HepG2 (cell line): ENCODE data around the gene TAAR1. TPM values are rescaled to one million over a fixed set of nuclear protein-coding genes. Genes with fewer than 3 reads are reported as not detected.

ENCODE experiments used
- ATAC-seq: fragments of 200-7000 bp; cut with Tn5 transposase; 3 replicates; pipeline ENCODE4 v1.9.1; 2020; ENCODE audit warnings: mild to moderate bottlenecking, moderate library complexity
- BruUV-seq: library from RNA; stranded (reverse); fragments of 400-500 nt; replicated peaks from 2 replicates; lab custom pipeline; 2021; lab: Mats Ljungman, UMichigan
- CTCF ChIA-PET: fragments of 300-600 bp; formaldehyde crosslinking; extraction: SDS; loops from one replicate; lab custom pipeline; 2021; ENCODE audit warnings: low total read pairs, inconsistent platforms, low intra/inter-chr PET ratio; lab: Yijun Ruan, JAX
- POLR2A ChIA-PET: fragments of 350-600 bp; sonication (Branson Sonifier 250); formaldehyde crosslinking; loops from one replicate; lab custom pipeline; 2020; ENCODE audit warnings: antibody characterized with exemption, inconsistent platforms; lab: Yijun Ruan, JAX
- DNase-seq: peaks from one replicate; pipeline ENCODE4 v3.0.0-alpha.2; 2015; ENCODE audit warnings: low spot score
- FAIRE-seq: peaks from 3 replicates; lab custom pipeline; 2011; peaks lifted over from hg19 to GRCh38; lab: Jason Lieb, UNC
- H2AFZ ChIP-seq: one replicate; pipeline ENCODE4 v1.6.1; 2011; ENCODE audit warnings: low read length, inconsistent platforms
- H3K27ac ChIP-seq: fragments of 300-600 bp; 3 replicates; pipeline ENCODE4 v1.8.0; 2011; ENCODE audit warnings: mixed run types, mild to moderate bottlenecking, mixed read lengths, low read length, inconsistent platforms; ENCODE audit not compliant: insufficient read depth; ENCODE audit errors: extremely low read length
- H3K27me3 ChIP-seq, 2 experiments: fragments of 200-600 bp in 1 of 2; 2 replicates in 1 of 2; 3 replicates in 1 of 2; pipeline versions ENCODE4 v1.6.0 to v1.8.0; 2011; ENCODE audit warnings: low read length in 2 of 2, mild to moderate bottlenecking in 2 of 2, moderate library complexity in 2 of 2, inconsistent platforms in 1 of 2; ENCODE audit not compliant: insufficient read depth in 2 of 2, control insufficient read depth in 1 of 2
- H3K36me3 ChIP-seq, 2 experiments: fragments of 200-600 bp in 1 of 2; replicated peaks in 1 of 2; 2 replicates in 1 of 2; 3 replicates in 1 of 2; pipeline versions ENCODE4 v1.5.1 to v1.8.0; 2011; ENCODE audit warnings: low read length in 2 of 2, inconsistent platforms in 1 of 2; ENCODE audit not compliant: insufficient read depth in 2 of 2, control insufficient read depth in 1 of 2
- H3K4me1 ChIP-seq: 2 replicates; pipeline ENCODE4 v1.5.1; 2012; ENCODE audit warnings: low read length, inconsistent platforms; ENCODE audit not compliant: insufficient read depth
- H3K4me2 ChIP-seq: 2 replicates; pipeline ENCODE4 v1.6.0; 2011; ENCODE audit warnings: low read depth, low read length, inconsistent platforms
- H3K4me3 ChIP-seq, 3 experiments: fragments of 200-600 bp in 1 of 3; sonication (generic), shearing (Covaris generic) in 1 of 3; replicated peaks in 1 of 3; 2 replicates each; pipeline ENCODE4 v1.5.1; 2011 to 2016; ENCODE audit warnings: low read length in 3 of 3, inconsistent platforms in 2 of 3, low read depth in 2 of 3, mild to moderate bottlenecking in 2 of 3, control low read depth in 1 of 3, mixed read lengths in 1 of 3; ENCODE audit not compliant: insufficient read depth in 1 of 3
- H3K79me2 ChIP-seq: one replicate; pipeline ENCODE4 v1.6.1; 2011; ENCODE audit warnings: low read length, inconsistent platforms; ENCODE audit not compliant: insufficient read depth
- H3K9ac ChIP-seq: 2 replicates; pipeline ENCODE4 v1.6.0; 2011; ENCODE audit warnings: mild to moderate bottlenecking, low read depth, low read length, inconsistent platforms; ENCODE audit not compliant: insufficient read depth
- H3K9me3 ChIP-seq: 2 replicates; pipeline ENCODE4 v1.5.1; 2012; ENCODE audit warnings: mild to moderate bottlenecking, low read length
- H4K20me1 ChIP-seq: 2 replicates; pipeline ENCODE4 v1.6.0; 2011; ENCODE audit warnings: inconsistent platforms, mild to moderate bottlenecking, low read length, moderate library complexity; ENCODE audit not compliant: insufficient read depth
- BRD4 ChIP-seq: sonication (generic); formaldehyde crosslinking; IDR thresholded peaks from 2 replicates; pipeline ENCODE4 v1.4.0; 2020; ENCODE audit warnings: missing genetic modification reagents
- DMAP1 ChIP-seq: IDR thresholded peaks from 2 replicates; pipeline ENCODE4 v1.6.1; 2016
- FOXJ3 ChIP-seq: sonication (generic); formaldehyde crosslinking; IDR thresholded peaks from 2 replicates; pipeline ENCODE4 v1.4.0; 2020; ENCODE audit warnings: missing genetic modification reagents, mild to moderate bottlenecking, borderline replicate concordance
- KDM5B ChIP-seq: sonication (generic); formaldehyde crosslinking; IDR thresholded peaks from 2 replicates; pipeline ENCODE4 v1.4.0; 2020; ENCODE audit warnings: missing genetic modification reagents, mild to moderate bottlenecking, borderline replicate concordance
- MAFK ChIP-seq, 2 experiments: IDR thresholded peaks in 1 of 2; conservative IDR thresholded peaks in 1 of 2; 2 replicates each; pipeline ENCODE4 v1.6.1; 2011; ENCODE audit warnings: improper control_type of control experiment in 2 of 2, low read length in 2 of 2
- ZNF382 ChIP-seq: sonication (generic); formaldehyde crosslinking; IDR thresholded peaks from 2 replicates; pipeline ENCODE4 v1.5.0; 2020; ENCODE audit warnings: missing genetic modification reagents, mild to moderate bottlenecking, borderline replicate concordance
- WGBS: methylation state at CpG from one replicate; pipeline ENCODE4 v1.1.6; 2017; ENCODE audit warnings: low lambda C conversion rate; 5-methylcytosine and 5-hydroxymethylcytosine counted together
- in situ Hi-C: cut with HindIII; loops from 2 replicates; pipeline ENCODE4 v1.10.0; 2017; ENCODE audit warnings: low pct_unique_long_range_greater_than_20kb; ENCODE audit not compliant: extremely low pct_ligation_motif_present
- intact Hi-C: fragments of 100-400 bp; cut with micrococcal nuclease; formaldehyde crosslinking; loops from one replicate; pipeline ENCODE4 v1.10.0; 2022; ENCODE audit not compliant: unreplicated experiment
- polyA plus RNA-seq, 8 experiments: library from polyadenylated mRNA; depleted of rRNA in 3 of 8; stranded (reverse) in 7 of 8; unstranded in 1 of 8; fragments of >200 nt; fragmentation: Illumina TruSeq in 4 of 8; extraction: Trizol in 4 of 8; gene quantifications; 2 replicates each; pipeline versions ENCODE4 v1.2.1 to v1.2.3, GENCODE V29; 2011 to 2016; ENCODE audit warnings: low read depth in 4 of 8, missing spikeins in 1 of 8, mixed read lengths in 1 of 8; ENCODE audit not compliant: insufficient read depth in 1 of 8
- total RNA-seq, 5 experiments: library from RNA; depleted of rRNA; stranded (reverse); fragments of >200 nt; fragmentation: Illumina TruSeq; extraction: Trizol; gene quantifications; 2 replicates each; pipeline ENCODE4 v1.2.3, GENCODE V29; 2016; ENCODE audit warnings: low read depth in 1 of 5
- TF ChIP-seq, protein P1 (sequence below): sonication (generic); formaldehyde crosslinking; IDR thresholded peaks from 2 replicates; pipeline ENCODE4 v1.5.0; 2020; ENCODE audit warnings: missing genetic modification reagents
- TF ChIP-seq, protein P2 (sequence below): sonication (generic); formaldehyde crosslinking; conservative IDR thresholded peaks from 2 replicates; pipeline ENCODE4 v1.4.0; 2020; ENCODE audit warnings: missing genetic modification reagents
- TF ChIP-seq, protein P3 (sequence below): IDR thresholded peaks from 2 replicates; pipeline ENCODE4 v1.6.1; 2016; ENCODE audit warnings: missing compliant biosample characterization, missing genetic modification reagents, borderline replicate concordance
- TF ChIP-seq, protein P4 (sequence below): sonication (generic); formaldehyde crosslinking; IDR thresholded peaks from 2 replicates; pipeline ENCODE4 v1.4.0; 2020; ENCODE audit warnings: missing genetic modification reagents, borderline replicate concordance

TAAR1 gene
- total and polyA plus RNA-seq, 2 of the 13 experiments (the other 11 are each of a cell fraction or from before 2014, with no cell fraction given), result not detected

DNA sequence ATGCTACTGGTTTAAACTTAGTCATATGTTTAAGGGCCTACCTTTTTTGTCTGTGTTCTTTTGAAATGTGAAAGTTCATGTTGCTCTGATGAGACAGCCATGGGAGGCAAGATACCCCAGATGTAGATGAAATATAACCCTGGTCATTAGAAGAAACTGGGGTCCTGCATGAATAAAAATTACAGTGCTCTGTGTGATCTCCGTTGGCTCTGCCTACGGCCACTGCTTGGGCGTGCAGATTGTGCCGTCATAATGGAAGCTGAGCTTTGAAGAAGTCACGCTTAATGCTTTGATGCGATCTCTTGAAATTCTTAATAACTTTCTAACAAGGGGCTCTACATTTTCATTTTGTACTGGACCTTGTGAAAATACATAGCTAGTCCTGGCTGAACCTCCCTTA, 34.8 kb downstream of the TAAR1 start, which contains the start of gene TAAR2:
TAAR2 (minus strand) TSS at position 101 of the 400 bp plus-strand sequence; CDS start at position 101, 0 bp downstream.
- no peaks in the 10 kb centered on the region for H3K9me3 ChIP-seq
- no peaks in the 10 kb centered on the region for H3K4me1 ChIP-seq
- no peaks in the 10 kb centered on the region for H4K20me1 ChIP-seq
- no peak within 1 kb of the TSS for H3K27ac ChIP-seq
- 56% methylated on average over 6 of the region's 6 CpGs for WGBS
- no peak within 1 kb of the TSS for H3K4me3 ChIP-seq
- H3K79me2 ChIP-seq, result no peaks in the 10 kb centered on the region
- no peak for DNase-seq
- in situ Hi-C loops (no loop called here), intact Hi-C loops (no loop called here)
- no peak within 1 kb of the TSS for H2AFZ ChIP-seq
- no peak within 1 kb of the TSS for H3K9ac ChIP-seq
- no peak for ATAC-seq
- FAIRE-seq, result no peak
- no peaks in the 10 kb centered on the region for H3K36me3 ChIP-seq
- BruUV-seq, result no TSS peak
- H3K27me3 ChIP-seq, result no peaks in the 10 kb centered on the region
- ChIA-PET CTCF (no interaction called here), POLR2A (no interaction called here)
- no peak within 1 kb of the TSS for H3K4me2 ChIP-seq
- no peak for TF ChIP-seq FOXJ3 (CRISPR knock-in tag)

DNA sequence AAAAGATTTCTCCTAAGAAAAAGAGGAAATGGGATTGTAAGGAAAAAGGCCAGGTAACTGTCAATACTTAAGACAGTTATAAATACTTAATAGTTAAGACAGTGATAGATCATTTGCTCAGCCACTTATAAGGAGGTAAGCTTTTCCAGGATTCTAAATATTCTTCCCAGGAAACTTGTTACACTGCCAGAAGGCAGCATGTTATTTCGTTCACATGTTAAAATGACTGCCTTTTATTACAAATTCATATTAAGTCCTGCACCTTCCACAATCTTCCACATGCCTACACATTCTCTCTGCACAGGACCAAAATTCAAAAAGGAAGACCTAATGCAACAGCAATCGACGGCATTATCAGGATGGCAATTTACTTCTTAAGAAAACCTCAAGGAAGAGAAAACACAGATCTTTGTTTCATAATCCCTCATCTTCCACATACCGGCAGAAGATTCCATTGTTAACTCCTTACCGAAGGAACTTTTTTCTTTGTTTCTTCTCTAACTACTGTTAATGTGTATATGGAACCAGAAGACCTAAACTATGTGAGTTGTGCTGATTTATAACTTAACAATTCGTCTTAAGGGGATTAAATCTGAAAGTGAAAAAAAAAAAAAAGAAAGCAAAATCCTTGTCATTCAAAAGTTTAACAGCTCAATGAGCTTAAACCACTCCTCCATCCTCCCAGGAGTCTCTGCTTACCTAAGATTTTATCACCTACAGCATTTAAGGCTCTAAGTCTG, 35.7 kb downstream of the TAAR1 start:
- CTCF ChIA-PET, result no interaction called here
- in situ Hi-C loops (no loop called here), intact Hi-C loops (no loop called here)
- Histone ChIP-seq H3K27ac (no peak overlapping the region), H3K9ac (no peak overlapping the region), H3K36me3 (no peaks in the 10 kb centered on the region), H2AFZ (no peak overlapping the region), H3K4me1 (no peaks in the 10 kb centered on the region), H3K9me3 (no peaks in the 10 kb centered on the region), H3K4me3 (no peak overlapping the region), H3K27me3 (no peaks in the 10 kb centered on the region), H4K20me1 (no peaks in the 10 kb centered on the region), H3K4me2 (no peak overlapping the region), H3K79me2 (no peaks in the 10 kb centered on the region)
- POLR2A ChIA-PET, result no interaction called here
- no peak for ATAC-seq
- no peak for FAIRE-seq
- DNase-seq, result no peak
- TF ChIP-seq, protein P1, sequence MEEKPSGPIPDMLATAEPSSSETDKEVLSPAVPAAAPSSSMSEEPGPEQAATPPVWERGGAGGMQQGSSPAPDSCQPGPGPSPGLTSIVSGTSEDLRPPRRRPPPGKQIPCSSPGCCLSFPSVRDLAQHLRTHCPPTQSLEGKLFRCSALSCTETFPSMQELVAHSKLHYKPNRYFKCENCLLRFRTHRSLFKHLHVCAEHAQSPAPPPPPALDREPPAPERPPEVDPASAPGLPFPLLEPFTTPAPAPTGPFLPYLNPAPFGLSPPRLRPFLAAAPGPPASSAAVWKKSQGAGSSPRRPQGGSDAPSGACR (CRISPR knock-in tag), result no peak
- TF ChIP-seq MAFK (conservative IDR thresholded peaks at IDR 0.05 in 1 of 2, IDR thresholded peaks at IDR 0.05 in 1 of 2; ENCODE audit: low read length in 2 of 2) (no peak), ZNF382 (no peak), KDM5B (CRISPR knock-in tag) (no peak), BRD4 (no peak), DMAP1 (no peak)
- TF ChIP-seq, protein P2, sequence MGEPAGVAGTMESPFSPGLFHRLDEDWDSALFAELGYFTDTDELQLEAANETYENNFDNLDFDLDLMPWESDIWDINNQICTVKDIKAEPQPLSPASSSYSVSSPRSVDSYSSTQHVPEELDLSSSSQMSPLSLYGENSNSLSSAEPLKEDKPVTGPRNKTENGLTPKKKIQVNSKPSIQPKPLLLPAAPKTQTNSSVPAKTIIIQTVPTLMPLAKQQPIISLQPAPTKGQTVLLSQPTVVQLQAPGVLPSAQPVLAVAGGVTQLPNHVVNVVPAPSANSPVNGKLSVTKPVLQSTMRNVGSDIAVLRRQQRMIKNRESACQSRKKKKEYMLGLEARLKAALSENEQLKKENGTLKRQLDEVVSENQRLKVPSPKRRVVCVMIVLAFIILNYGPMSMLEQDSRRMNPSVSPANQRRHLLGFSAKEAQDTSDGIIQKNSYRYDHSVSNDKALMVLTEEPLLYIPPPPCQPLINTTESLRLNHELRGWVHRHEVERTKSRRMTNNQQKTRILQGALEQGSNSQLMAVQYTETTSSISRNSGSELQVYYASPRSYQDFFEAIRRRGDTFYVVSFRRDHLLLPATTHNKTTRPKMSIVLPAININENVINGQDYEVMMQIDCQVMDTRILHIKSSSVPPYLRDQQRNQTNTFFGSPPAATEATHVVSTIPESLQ, result no peak
- TF ChIP-seq, protein P3, sequence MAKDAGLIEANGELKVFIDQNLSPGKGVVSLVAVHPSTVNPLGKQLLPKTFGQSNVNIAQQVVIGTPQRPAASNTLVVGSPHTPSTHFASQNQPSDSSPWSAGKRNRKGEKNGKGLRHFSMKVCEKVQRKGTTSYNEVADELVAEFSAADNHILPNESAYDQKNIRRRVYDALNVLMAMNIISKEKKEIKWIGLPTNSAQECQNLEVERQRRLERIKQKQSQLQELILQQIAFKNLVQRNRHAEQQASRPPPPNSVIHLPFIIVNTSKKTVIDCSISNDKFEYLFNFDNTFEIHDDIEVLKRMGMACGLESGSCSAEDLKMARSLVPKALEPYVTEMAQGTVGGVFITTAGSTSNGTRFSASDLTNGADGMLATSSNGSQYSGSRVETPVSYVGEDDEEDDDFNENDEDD (CRISPR knock-in tag), result no peak
- TF ChIP-seq, protein P4, sequence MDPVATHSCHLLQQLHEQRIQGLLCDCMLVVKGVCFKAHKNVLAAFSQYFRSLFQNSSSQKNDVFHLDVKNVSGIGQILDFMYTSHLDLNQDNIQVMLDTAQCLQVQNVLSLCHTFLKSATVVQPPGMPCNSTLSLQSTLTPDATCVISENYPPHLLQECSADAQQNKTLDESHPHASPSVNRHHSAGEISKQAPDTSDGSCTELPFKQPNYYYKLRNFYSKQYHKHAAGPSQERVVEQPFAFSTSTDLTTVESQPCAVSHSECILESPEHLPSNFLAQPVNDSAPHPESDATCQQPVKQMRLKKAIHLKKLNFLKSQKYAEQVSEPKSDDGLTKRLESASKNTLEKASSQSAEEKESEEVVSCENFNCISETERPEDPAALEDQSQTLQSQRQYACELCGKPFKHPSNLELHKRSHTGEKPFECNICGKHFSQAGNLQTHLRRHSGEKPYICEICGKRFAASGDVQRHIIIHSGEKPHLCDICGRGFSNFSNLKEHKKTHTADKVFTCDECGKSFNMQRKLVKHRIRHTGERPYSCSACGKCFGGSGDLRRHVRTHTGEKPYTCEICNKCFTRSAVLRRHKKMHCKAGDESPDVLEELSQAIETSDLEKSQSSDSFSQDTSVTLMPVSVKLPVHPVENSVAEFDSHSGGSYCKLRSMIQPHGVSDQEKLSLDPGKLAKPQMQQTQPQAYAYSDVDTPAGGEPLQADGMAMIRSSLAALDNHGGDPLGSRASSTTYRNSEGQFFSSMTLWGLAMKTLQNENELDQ, result no peak
- WGBS, result 31% methylated on average over 6 of the region's 6 CpGs
- no TSS peak for BruUV-seq
